GM12865 (cell line): ENCODE measurements around the gene UFM1.
"Not testable (repeated sequence)": the region's sequence is repeated elsewhere in the genome, so short reads cannot be mapped to it uniquely, and the experiment has no call there.

Source experiments
- DNase-seq: peaks from one replicate; pipeline ENCODE4 v3.0.0; 2010; ENCODE audit warnings: low read depth
- H3K4me3 ChIP-seq: 2 replicates; pipeline ENCODE4 v1.5.1; 2011; ENCODE audit warnings: mild to moderate bottlenecking, low read depth, low read length, control low read depth
- TF ChIP-seq, protein P1 (sequence below): IDR thresholded peaks from 2 replicates; pipeline ENCODE4 v1.5.1; 2011; ENCODE audit warnings: low read length, control low read depth, low read depth, inconsistent platforms; ENCODE audit not compliant: insufficient read depth; ENCODE audit errors: missing control alignments

The UFM1 gene

DNA sequence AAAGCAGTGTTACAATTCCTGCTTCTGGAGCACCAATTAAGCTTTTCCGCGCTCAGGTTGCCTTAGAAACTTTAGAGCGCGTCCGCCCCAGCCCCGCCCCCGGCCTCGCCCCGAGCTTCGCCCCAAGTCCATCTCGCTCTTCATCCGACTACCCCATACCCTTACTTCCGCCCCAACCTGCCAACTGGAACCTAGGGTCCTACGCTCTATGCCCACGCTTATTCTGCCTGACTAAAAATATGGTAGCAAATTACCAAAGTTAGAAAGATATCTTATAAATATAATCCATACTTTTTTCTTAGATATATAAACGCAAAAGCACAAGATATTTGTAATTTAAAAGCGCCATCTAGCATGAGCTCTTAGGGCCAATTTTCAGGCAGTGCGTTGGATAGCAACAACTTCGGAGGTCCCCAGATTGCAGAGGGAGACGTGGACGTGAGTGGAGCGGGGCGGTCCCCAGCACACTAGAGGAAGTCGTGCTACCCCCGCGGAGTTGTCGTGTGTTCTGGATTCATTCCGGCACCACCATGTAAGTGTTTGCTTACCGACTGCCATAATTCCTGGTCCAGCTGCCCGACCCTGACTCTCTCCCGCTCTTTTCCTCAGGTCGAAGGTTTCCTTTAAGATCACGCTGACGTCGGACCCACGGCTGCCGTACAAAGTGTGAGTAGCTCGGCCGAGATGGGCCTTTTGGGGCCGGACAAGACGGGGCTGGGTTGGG, at the start of gene UFM1:
UFM1 (plus strand) TSS at position 462 of the 724 bp plus-strand sequence; CDS start at position 531, 69 bp downstream.
- H3K4me3 ChIP-seq: peak within 1 kb of the TSS; percentile 73
- TF ChIP-seq, protein P1, sequence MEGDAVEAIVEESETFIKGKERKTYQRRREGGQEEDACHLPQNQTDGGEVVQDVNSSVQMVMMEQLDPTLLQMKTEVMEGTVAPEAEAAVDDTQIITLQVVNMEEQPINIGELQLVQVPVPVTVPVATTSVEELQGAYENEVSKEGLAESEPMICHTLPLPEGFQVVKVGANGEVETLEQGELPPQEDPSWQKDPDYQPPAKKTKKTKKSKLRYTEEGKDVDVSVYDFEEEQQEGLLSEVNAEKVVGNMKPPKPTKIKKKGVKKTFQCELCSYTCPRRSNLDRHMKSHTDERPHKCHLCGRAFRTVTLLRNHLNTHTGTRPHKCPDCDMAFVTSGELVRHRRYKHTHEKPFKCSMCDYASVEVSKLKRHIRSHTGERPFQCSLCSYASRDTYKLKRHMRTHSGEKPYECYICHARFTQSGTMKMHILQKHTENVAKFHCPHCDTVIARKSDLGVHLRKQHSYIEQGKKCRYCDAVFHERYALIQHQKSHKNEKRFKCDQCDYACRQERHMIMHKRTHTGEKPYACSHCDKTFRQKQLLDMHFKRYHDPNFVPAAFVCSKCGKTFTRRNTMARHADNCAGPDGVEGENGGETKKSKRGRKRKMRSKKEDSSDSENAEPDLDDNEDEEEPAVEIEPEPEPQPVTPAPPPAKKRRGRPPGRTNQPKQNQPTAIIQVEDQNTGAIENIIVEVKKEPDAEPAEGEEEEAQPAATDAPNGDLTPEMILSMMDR: no peak
- peak; percentile 96 for DNase-seq

DNA sequence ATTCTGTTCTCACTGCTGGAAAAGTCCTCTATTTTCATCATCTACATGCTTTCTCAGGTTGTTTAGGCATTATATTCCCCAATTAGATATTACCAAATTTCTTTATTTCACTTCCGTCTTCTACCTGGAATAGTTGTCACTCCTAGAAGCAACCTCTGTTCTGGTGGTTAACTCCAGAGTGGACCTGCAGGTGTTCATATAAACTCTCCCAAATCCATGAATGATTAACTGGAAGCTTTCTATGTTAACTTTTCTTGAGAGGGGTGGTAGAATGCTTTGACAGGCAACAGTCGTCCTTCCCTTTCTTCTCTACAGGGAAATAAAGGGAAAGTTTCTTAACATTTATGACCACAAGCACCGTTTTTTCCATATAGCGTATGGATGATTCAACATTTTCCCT, 48.4 kb upstream of the UFM1 start:
- TF ChIP-seq, protein P1: no peak
- DNase-seq: no peak
- H3K4me3 ChIP-seq: no peak overlapping the region

DNA sequence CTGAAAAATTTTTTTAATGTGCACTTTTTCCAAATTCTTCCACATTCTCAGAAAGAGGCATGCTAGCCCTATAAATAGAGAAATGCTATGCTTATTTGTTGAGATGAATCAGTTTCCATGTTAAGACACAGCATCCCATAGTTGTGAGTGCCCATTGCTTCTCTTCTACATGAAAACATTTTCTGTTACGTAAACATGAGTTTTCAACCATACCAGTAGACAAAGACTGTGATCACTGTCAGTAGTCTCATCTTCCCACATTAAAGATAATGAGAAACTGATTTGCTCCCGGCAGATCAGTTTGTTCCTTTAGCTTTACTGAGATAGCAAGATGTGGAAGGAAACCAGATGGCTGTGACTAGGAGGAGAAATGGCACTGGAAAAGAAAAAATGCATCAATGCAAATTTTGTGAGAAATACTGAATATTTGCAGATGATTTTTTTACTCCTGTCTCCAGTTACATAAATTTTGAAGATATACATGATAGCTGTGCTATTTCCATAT, 45.8 kb upstream of the UFM1 start:
- H3K4me3 ChIP-seq: no peak overlapping the region
- DNase-seq: no peak
- TF ChIP-seq, protein P1: no peak

DNA sequence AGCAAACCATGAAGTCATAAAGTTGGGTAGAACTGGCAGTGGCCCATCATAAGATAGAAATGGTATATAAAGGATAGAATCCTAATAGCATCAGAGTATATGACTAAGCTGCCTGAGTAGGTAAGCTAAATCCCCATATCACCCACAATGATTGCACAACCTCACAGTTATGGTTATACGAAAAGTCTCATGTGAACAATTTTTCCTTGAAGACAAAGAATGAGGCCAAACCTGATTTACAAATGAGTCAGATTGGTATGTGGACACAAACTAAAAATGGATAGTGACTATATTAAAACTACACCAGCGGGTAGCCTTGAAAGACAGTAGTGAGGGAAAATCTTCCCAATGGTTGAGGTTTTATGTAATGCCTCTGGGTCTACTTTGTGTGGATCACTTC, 40.9 kb upstream of the UFM1 start:
- H3K4me3 ChIP-seq: no peak overlapping the region
- TF ChIP-seq, protein P1: no peak
- DNase-seq: no peak

DNA sequence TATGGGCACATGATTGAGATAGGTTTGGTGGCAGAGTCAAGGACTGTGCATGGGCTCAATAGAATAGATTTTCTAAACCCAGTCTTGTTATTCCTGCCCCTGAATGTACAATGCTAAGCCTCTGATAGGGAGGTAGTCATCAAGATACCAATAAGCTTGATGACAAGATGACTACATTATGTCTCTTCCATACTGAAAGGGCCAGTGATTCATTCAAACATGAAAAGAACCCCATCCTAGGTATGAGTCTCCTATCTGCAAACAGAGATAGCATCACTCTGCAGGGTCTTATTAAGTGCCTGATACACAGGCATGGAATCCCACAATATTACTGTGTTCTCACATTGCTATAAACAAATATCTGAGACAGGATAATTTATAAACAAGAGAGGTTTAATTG, 40.3 kb upstream of the UFM1 start:
- H3K4me3 ChIP-seq: no peak overlapping the region
- TF ChIP-seq, protein P1: no peak
- DNase-seq: no peak

DNA sequence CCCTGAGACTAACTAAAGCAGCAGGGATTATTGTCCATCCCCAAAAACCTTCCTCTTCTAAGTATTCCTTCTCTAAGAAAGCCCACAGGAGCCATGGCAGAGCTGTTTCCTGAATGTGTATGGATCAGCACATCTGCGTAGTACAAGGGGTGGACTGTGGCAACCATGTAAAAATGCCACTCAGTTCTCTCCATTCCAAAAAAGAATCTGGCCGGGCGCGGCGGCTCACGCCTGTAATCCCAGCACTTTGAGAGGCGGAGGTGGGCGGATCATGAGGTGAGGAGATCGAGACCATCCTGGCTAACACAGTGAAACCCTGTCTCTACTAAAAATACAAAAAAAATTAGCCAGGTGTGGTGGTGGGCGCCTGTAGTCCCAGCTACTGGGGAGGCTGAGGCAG, 38.5 kb upstream of the UFM1 start:
- not testable (repeated sequence) for DNase-seq, H3K4me3 ChIP-seq

DNA sequence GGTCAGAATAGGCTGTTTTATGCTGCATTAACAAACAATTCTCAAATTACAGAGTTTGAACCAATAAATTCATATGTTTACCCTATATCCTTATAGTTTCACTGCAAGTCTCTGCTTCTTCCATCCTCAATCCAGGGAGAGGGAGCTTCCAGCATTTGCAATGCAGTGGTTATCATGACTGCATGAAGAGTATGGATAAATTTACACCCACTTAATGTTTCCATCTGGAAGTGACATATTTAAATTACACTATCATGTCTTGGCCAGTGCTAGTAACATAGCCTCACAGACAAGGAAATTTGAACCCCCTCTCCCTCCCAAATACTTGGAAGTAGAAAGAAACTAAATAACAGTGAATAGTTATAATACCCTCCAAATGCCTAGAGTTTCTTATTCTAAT, 33.5 kb upstream of the UFM1 start:
- TF ChIP-seq, protein P1: no peak
- no peak for DNase-seq
- H3K4me3 ChIP-seq: no peak overlapping the region
